Eye (tissue), 1 donor: Measurements from ENCODE around the gene PEG3.

Source experiments
- DNase-seq: peaks from one replicate; pipeline ENCODE4 v3.0.0-alpha.2; 2015

The PEG3 gene

GRCh38 chr19:56838909-56839651 is 1.4 kb downstream of the PEG3 start:
- DNase-seq = peak; percentile 98

- DNase-seq = peak; percentile 90
These were observed 2.3 kb downstream of the PEG3 start for GRCh38 chr19:56838024-56838908.

GRCh38 chr19:56837492-56838023 is 3.0 kb downstream of the PEG3 start:
- DNase-seq = peak; percentile 91

- DNase-seq = peak; percentile 30
These were observed 3.5 kb downstream of the PEG3 start for GRCh38 chr19:56837004-56837403.

- no peak for DNase-seq
These were observed 4.5 kb downstream of the PEG3 start for GRCh38 chr19:56836059-56836458.

- no peak for DNase-seq
These were observed 5.1 kb downstream of the PEG3 start for GRCh38 chr19:56835401-56835800.

GRCh38 chr19:56834564-56835375 is 5.8 kb downstream of the PEG3 start:
- DNase-seq = no peak

GRCh38 chr19:56832352-56832928 is 8.1 kb downstream of the PEG3 start:
- DNase-seq = no peak

- peak; percentile 53 for DNase-seq
These were observed 9.3 kb downstream of the PEG3 start for GRCh38 chr19:56831255-56831654.

- DNase-seq = no peak
These were observed 10.9 kb downstream of the PEG3 start for GRCh38 chr19:56829596-56829995.

GRCh38 chr19:56827708-56828107 is 12.8 kb downstream of the PEG3 start:
- DNase-seq = no peak

GRCh38 chr19:56823956-56824355 is 16.6 kb downstream of the PEG3 start:
- DNase-seq = no peak

- DNase-seq = no peak
These were observed 17.1 kb downstream of the PEG3 start for GRCh38 chr19:56823417-56823816.

GRCh38 chr19:56822755-56823154 is 17.8 kb downstream of the PEG3 start:
- no peak for DNase-seq

- DNase-seq = no peak
These were observed 18.9 kb downstream of the PEG3 start for GRCh38 chr19:56821675-56822074.

GRCh38 chr19:56821209-56821608 is 19.3 kb downstream of the PEG3 start:
- DNase-seq = no peak

- DNase-seq = no peak
These were observed 21.4 kb downstream of the PEG3 start for GRCh38 chr19:56819166-56819565.

- DNase-seq = no peak
These were observed 25.9 kb downstream of the PEG3 start for GRCh38 chr19:56814656-56815055.

- DNase-seq = no peak
These were observed 27.0 kb downstream of the PEG3 start for GRCh38 chr19:56813531-56813930.

- no peak for DNase-seq
These were observed 29.0 kb downstream of the PEG3 start for GRCh38 chr19:56811480-56811879.

- no peak for DNase-seq
These were observed 30.3 kb downstream of the PEG3 start for GRCh38 chr19:56810260-56810659.

GRCh38 chr19:56808717-56809392 is 31.7 kb downstream of the PEG3 start:
- DNase-seq = no peak
